PC-3 (cell line): ENCODE data around the gene IL21R. TPM values are rescaled to one million over a fixed set of nuclear protein-coding genes. Genes with fewer than 3 reads are reported as not detected.

ENCODE experiments used
- ATAC-seq: fragments of 200-7000 bp; cut with Tn5 transposase; 2 replicates; pipeline ENCODE4 v1.9.1; 2020; ENCODE audit warnings: mild to moderate bottlenecking, moderate library complexity
- BruUV-seq: library from RNA; stranded (reverse); fragments of 400-500 nt; replicated peaks from 2 replicates; lab custom pipeline; 2021; lab: Mats Ljungman, UMichigan
- CTCF ChIA-PET: fragments of 300-600 bp; sonication (Branson Sonifier 250); formaldehyde crosslinking; loops from one replicate; lab custom pipeline; 2022; ENCODE audit warnings: antibody characterized with exemption; lab: Charles Lee
- POLR2A ChIA-PET: fragments of 300-600 bp; sonication (Branson Sonifier 250); formaldehyde crosslinking; loops from one replicate; lab custom pipeline; 2022; ENCODE audit warnings: antibody characterized with exemption; ENCODE audit not compliant: unreplicated experiment; lab: Charles Lee
- DNase-seq: peaks from one replicate; pipeline ENCODE4 v3.0.0-alpha.2; 2015
- H2AFZ ChIP-seq: fragments of 300-600 bp; sonication (generic); 2 replicates; pipeline ENCODE4 v1.6.0; 2016; ENCODE audit warnings: antibody characterized with exemption, low read length
- H3F3A ChIP-seq: fragments of 300-600 bp; sonication (generic); one replicate; pipeline ENCODE4 v1.6.0; 2017; ENCODE audit warnings: antibody characterized with exemption, low read length, control low read depth, mild to moderate bottlenecking; ENCODE audit not compliant: unreplicated experiment
- H3K27ac ChIP-seq: fragments of 300-600 bp; sonication (generic); 2 replicates; pipeline ENCODE4 v1.5.1; 2016; ENCODE audit warnings: mild to moderate bottlenecking, low read length
- H3K27me3 ChIP-seq: fragments of 300-600 bp; sonication (generic); 2 replicates; pipeline ENCODE4 v1.6.1; 2016; ENCODE audit warnings: low read length, mixed read lengths
- H3K36me3 ChIP-seq: fragments of 300-600 bp; sonication (generic); 2 replicates; pipeline ENCODE4 v1.6.1; 2016; ENCODE audit warnings: low read depth, mixed run types, low read length, mixed read lengths
- H3K4me1 ChIP-seq: fragments of 300-600 bp; sonication (generic); 2 replicates; pipeline ENCODE4 v1.5.1; 2016; ENCODE audit warnings: low read length; ENCODE audit not compliant: insufficient read depth
- H3K4me2 ChIP-seq: fragments of 300-600 bp; sonication (generic); 2 replicates; pipeline ENCODE4 v1.6.0; 2016; ENCODE audit warnings: low read length
- H3K4me3 ChIP-seq: fragments of 300-600 bp; sonication (generic); 2 replicates; pipeline ENCODE4 v1.5.1; 2016; ENCODE audit warnings: mild to moderate bottlenecking, low read length, mixed read lengths
- H3K79me2 ChIP-seq: fragments of 300-600 bp; sonication (generic); 2 replicates; pipeline ENCODE4 v1.6.1; 2017; ENCODE audit warnings: low read length, mixed read lengths
- H3K9ac ChIP-seq: fragments of 300-600 bp; sonication (generic); 2 replicates; pipeline ENCODE4 v1.6.0; 2016; ENCODE audit warnings: mild to moderate bottlenecking, low read length
- H3K9me2 ChIP-seq: fragments of 300-600 bp; sonication (generic); replicated peaks from 2 replicates; pipeline ENCODE4 v1.6.1; 2016; ENCODE audit warnings: mixed run types, low read length, mixed read lengths
- H3K9me3 ChIP-seq: fragments of 300-600 bp; sonication (generic); 2 replicates; pipeline ENCODE4 v1.6.1; 2016; ENCODE audit warnings: low read length, mixed read lengths
- H4K20me1 ChIP-seq: fragments of 300-600 bp; sonication (generic); 2 replicates; pipeline ENCODE4 v1.6.1; 2016; ENCODE audit warnings: low read length, mixed read lengths
- CTCF ChIP-seq: fragments of 300-600 bp; sonication (generic); conservative IDR thresholded peaks from 2 replicates; pipeline ENCODE4 v1.5.1; 2017; ENCODE audit warnings: antibody characterized with exemption, low read depth, mild to moderate bottlenecking, low read length
- EZH2 ChIP-seq: fragments of 300-600 bp; sonication (generic); IDR thresholded peaks from one replicate; pipeline ENCODE4 v1.6.1; 2017; ENCODE audit warnings: antibody characterized with exemption, mild to moderate bottlenecking, low read length; ENCODE audit not compliant: unreplicated experiment
- EZH2phosphoT487 ChIP-seq: fragments of 300-600 bp; sonication (generic); IDR thresholded peaks from 2 replicates; pipeline ENCODE4 v1.6.1; 2018; ENCODE audit warnings: mild to moderate bottlenecking, antibody characterized with exemption, low read length, borderline replicate concordance
- intact Hi-C: fragments of 100-400 bp; cut with micrococcal nuclease; formaldehyde crosslinking; loops from 2 replicates; pipeline ENCODE4 v1.9.0; 2023
- total RNA-seq: library from RNA; depleted of rRNA; stranded (reverse); fragments of >200 nt; gene quantifications from 2 replicates; pipeline ENCODE4 v1.2.3, GENCODE V29; 2014

The IL21R gene
- total RNA-seq, 1 experiment from 2014 or later = 0.55 TPM

DNA sequence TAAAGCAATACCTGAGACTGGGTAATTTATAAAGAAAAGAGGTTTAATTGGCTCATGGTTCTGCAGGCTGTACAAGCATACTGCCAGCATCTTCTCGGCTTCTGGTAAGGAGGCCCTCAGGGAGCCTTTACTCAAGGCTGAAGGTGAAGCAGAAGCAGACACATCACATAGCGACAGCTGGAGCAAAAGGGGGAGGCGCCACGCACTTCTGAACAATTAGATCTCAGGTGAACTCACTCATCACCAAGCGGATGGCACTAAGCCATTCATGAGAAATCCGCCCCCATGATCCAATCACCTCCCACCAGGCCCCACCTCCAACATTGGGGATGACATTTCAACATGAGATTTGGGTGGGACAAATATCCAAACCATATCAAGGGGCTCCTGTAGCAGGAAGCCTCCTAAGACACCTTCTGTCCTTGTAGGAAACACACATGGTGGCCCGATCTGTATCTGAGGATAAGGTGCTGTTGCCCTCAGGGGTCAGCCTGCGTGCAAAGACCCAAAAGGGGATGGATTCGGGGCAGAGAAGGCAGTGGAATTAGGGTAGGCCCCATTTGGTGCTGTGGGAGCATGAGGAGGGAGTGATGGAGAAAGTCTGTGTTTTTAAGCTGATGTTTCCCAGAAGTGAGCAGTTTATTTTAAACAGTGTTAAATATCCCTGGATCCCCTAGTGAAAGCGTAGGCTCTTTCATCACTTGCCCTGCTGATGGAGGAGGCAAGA is 23.0 kb downstream of the IL21R start:
- no peak overlapping the region for H3K4me3 ChIP-seq
- DNase-seq (no peak), ATAC-seq (no peak)
- no peaks in the 10 kb centered on the region for H3K79me2 ChIP-seq
- ChIA-PET POLR2A (no interaction called here), CTCF (no interaction called here)
- H3K9me3 ChIP-seq = peaks cover 16% of the 10 kb centered on the region; the same call in 1 of the 2 replicates
- intact Hi-C loops = no loop called here
- H3K4me1 ChIP-seq = no peaks in the 10 kb centered on the region
- no peak overlapping the region for H2AFZ ChIP-seq
- no peaks in the 10 kb centered on the region for H3K9me2 ChIP-seq
- no peaks in the 10 kb centered on the region for H3F3A ChIP-seq
- no peaks in the 10 kb centered on the region for H4K20me1 ChIP-seq
- BruUV-seq = no TSS peak
- no peak overlapping the region for H3K9ac ChIP-seq
- TF ChIP-seq EZH2phosphoT487 = no peak
- TF ChIP-seq CTCF = no peak
- TF ChIP-seq EZH2 = no peak
- no peak overlapping the region for H3K4me2 ChIP-seq
- H3K27me3 ChIP-seq = no peaks in the 10 kb centered on the region
- no peak overlapping the region for H3K27ac ChIP-seq
- H3K36me3 ChIP-seq = no peaks in the 10 kb centered on the region

GRCh38 chr16:27425961-27426360 is 24.0 kb downstream of the IL21R start:
- no peak for DNase-seq
- no peaks in the 10 kb centered on the region for H3K27me3 ChIP-seq
- no peaks in the 10 kb centered on the region for H3K79me2 ChIP-seq
- H4K20me1 ChIP-seq = no peaks in the 10 kb centered on the region
- no peak overlapping the region for H2AFZ ChIP-seq
- no TSS peak for BruUV-seq
- H3K4me1 ChIP-seq = no peaks in the 10 kb centered on the region
- no peak overlapping the region for H3K4me3 ChIP-seq
- H3K9me2 ChIP-seq = no peaks in the 10 kb centered on the region
- ChIA-PET POLR2A (no interaction called here), CTCF (no interaction called here)
- no peak overlapping the region for H3K9ac ChIP-seq
- intact Hi-C loops = no loop called here
- TF ChIP-seq CTCF = no peak
- TF ChIP-seq EZH2 = no peak
- no peak for TF ChIP-seq EZH2phosphoT487
- no peak for ATAC-seq
- no peaks in the 10 kb centered on the region for H3K36me3 ChIP-seq
- no peaks in the 10 kb centered on the region for H3F3A ChIP-seq
- H3K27ac ChIP-seq = no peak overlapping the region
- no peak overlapping the region for H3K4me2 ChIP-seq
- H3K9me3 ChIP-seq = peaks cover 13% of the 10 kb centered on the region; the same call in 1 of the 2 replicates
